Measurements from ENCODE around the gene TMEM174. TPM values are rescaled to one million over a fixed set of nuclear protein-coding genes. Genes with fewer than 3 reads are reported as not detected.
"Not testable (repeated sequence)": the region's sequence is repeated elsewhere in the genome, so short reads cannot be mapped to it uniquely, and the experiment has no call there.

The TMEM174 gene
- total RNA-seq, 1 donor from 2014 or later: not detected

DNA sequence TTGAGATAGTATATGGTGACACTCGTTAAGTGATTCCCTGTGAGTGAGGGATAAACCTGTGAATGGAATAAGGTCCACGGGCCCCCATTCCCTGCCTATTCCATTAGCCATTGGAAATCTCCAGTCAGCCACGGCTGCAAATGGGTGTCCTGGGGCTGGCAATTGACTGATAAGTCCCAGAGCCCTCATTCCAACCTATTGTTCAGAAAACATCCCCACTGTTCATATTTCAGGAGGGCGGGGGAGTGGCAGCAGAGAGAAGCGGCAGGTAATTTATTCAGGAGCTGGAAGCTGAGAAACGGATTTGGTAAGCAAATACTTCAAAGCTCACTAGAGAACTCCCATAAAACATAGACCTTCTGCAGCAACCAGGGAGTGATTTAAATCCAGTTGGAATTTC lies 42.0 kb downstream of the TMEM174 start:
- peaks cover 3% of the 10 kb centered on the region for H3K36me3 Mint-ChIP-seq (ENCODE audit: unreplicated experiment)
- TF ChIP-seq, protein P1, sequence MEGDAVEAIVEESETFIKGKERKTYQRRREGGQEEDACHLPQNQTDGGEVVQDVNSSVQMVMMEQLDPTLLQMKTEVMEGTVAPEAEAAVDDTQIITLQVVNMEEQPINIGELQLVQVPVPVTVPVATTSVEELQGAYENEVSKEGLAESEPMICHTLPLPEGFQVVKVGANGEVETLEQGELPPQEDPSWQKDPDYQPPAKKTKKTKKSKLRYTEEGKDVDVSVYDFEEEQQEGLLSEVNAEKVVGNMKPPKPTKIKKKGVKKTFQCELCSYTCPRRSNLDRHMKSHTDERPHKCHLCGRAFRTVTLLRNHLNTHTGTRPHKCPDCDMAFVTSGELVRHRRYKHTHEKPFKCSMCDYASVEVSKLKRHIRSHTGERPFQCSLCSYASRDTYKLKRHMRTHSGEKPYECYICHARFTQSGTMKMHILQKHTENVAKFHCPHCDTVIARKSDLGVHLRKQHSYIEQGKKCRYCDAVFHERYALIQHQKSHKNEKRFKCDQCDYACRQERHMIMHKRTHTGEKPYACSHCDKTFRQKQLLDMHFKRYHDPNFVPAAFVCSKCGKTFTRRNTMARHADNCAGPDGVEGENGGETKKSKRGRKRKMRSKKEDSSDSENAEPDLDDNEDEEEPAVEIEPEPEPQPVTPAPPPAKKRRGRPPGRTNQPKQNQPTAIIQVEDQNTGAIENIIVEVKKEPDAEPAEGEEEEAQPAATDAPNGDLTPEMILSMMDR (IDR thresholded peaks at IDR 0.05; ENCODE audit: partially characterized antibody, unreplicated experiment): no peak
- H3K27ac Mint-ChIP-seq (ENCODE audit: unreplicated experiment): no peak overlapping the region
- H3K27me3 Mint-ChIP-seq (ENCODE audit: unreplicated experiment): peaks cover 4% of the 10 kb centered on the region
- H3K4me1 Mint-ChIP-seq (ENCODE audit: low read depth, unreplicated experiment): peaks cover 1% of the 10 kb centered on the region
- peaks cover 10% of the 10 kb centered on the region for H3K9me3 Mint-ChIP-seq (ENCODE audit: unreplicated experiment)
- DNase-seq: no peak
- peak overlapping the region; percentile 21 for H3K4me3 Mint-ChIP-seq (ENCODE audit: unreplicated experiment)

DNA sequence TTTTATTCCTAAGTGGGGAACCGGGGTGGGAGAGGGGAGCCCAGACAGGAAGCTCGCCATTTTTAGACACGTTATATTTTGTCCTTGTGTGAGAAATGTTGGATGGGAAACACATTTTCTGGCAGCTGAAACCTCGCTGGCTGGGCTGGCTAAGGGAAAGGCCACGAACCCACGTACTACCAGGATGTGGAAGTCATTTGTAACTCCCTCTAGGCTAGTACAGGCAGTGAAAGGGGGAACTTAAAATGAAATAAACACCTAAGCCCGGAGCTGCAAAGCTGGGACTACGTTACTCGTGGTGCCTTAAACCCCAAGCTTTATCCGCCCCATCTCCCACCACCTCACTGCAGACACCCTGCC lies 42.5 kb downstream of the TMEM174 start:
- TF ChIP-seq, protein P1 (IDR thresholded peaks at IDR 0.05; ENCODE audit: partially characterized antibody, unreplicated experiment): no peak
- Mint-ChIP-seq H3K27me3 (ENCODE audit: unreplicated experiment) (peaks cover 4% of the 10 kb centered on the region), H3K4me3 (ENCODE audit: unreplicated experiment) (peak overlapping the region; percentile 20)

DNA sequence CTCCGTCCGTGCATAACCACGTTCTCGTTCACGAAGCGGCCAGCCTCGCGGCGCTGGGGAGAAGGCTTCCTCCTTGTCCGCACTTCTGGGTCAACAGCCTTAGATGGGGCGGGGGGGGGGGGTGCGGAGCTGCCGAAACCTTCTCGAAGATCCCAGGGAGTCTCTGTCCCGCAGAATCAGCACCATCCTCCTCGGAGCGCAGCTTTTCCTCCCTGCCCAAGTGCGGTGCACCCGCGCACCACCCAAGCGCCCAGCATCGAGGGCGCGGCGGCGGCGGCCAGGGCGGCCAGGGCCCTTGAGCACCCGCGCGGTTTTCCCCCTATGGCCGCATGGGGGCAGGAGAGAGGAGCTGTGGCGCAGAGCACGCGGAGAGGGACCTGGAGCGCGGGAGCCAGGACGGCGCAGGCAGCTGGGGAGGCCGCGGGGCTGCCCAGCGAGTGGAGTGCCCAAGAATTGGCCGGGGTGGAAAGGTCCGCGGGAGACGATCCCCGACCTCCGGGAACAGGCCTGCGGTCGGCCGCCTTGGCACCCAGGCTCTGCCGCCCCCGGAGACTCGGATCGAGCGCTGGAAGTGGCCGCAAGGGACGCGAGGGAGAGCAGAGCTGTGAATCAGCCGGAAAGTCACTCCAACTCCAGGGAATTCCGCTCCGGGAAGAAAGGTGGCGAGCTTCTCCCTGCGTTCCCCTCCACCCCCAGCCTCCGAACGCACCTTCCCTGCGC lies 43.1 kb downstream of the TMEM174 start:
- Mint-ChIP-seq H3K36me3 (ENCODE audit: unreplicated experiment) (no peaks in the 10 kb centered on the region), H3K4me1 (ENCODE audit: low read depth, unreplicated experiment) (peaks cover 1% of the 10 kb centered on the region), H3K4me3 (ENCODE audit: unreplicated experiment) (peak overlapping the region; percentile 52), H3K27me3 (ENCODE audit: unreplicated experiment) (peaks cover 4% of the 10 kb centered on the region), H3K27ac (ENCODE audit: unreplicated experiment) (no peak overlapping the region), H3K9me3 (ENCODE audit: unreplicated experiment) (peaks cover 6% of the 10 kb centered on the region)
- TF ChIP-seq, protein P1 (IDR thresholded peaks at IDR 0.05; ENCODE audit: partially characterized antibody, unreplicated experiment): peak; percentile 93
- DNase-seq: peak; percentile 85

More for the DNA sequence above, 42.5 kb downstream of the TMEM174 start:
- Mint-ChIP-seq H3K27ac (ENCODE audit: unreplicated experiment) (no peak overlapping the region), H3K36me3 (ENCODE audit: unreplicated experiment) (no peaks in the 10 kb centered on the region), H3K4me1 (ENCODE audit: low read depth, unreplicated experiment) (peaks cover 1% of the 10 kb centered on the region), H3K9me3 (ENCODE audit: unreplicated experiment) (peaks cover 8% of the 10 kb centered on the region)
- DNase-seq: no peak

DNA sequence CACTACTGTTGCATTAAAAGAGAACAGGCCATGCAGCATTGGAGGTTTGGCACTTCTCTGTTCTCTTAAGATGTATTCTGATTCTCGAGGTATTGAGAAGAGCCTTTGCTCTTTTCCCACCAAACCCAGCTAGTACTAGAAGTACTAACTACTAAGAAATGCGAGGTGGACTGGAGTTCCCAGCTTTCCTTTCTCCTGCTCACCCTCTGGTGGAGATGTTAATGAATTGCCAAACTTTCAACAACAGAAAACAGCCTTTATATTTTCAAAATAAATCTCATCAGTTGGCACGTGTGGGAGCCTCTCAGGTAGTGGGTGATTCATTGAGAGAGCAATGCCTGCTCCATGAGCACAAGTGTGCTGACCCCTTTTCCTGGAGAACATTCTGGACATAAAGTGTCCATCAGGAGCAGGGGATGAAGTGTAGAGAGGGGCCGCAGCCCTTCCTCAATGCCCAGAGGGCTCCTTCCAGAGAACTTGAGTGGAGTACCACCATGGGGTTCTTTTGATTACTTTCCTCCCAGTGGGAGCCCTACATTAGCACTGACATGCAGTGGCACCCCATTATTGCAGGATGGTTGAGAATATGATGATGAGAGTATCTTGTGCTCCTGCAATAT lies 45.7 kb downstream of the TMEM174 start:
- Mint-ChIP-seq H3K36me3 (ENCODE audit: unreplicated experiment) (no peaks in the 10 kb centered on the region), H3K27ac (ENCODE audit: unreplicated experiment) (no peak overlapping the region), H3K4me3 (ENCODE audit: unreplicated experiment) (no peak overlapping the region), H3K9me3 (ENCODE audit: unreplicated experiment) (peaks cover under 1% of the 10 kb centered on the region), H3K27me3 (ENCODE audit: unreplicated experiment) (peaks cover under 1% of the 10 kb centered on the region), H3K4me1 (ENCODE audit: low read depth, unreplicated experiment) (peaks cover 1% of the 10 kb centered on the region)
- no peak for DNase-seq
- TF ChIP-seq, protein P1 (IDR thresholded peaks at IDR 0.05; ENCODE audit: partially characterized antibody, unreplicated experiment): peak; percentile 47

DNA sequence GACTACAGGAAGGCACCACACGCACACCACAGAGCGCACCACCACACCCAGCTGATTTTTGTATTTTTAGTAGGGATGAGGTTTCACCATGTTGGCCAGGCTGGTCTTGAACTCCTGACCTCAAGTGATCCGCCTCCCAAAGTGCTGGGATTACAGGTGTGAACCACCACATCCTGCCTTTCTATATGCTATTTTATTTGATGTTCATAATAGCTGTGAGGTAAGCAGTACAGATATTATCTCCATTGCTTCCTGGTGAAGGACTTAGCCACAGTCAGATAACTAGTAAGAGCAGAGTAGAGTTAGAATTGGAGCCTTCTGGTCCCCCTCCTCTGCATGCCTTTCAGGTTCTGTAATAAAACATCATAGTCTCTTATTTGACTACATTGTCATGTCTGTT lies 46.3 kb downstream of the TMEM174 start:
- H3K4me3 Mint-ChIP-seq (ENCODE audit: unreplicated experiment); H3K4me1 Mint-ChIP-seq (ENCODE audit: low read depth, unreplicated experiment); H3K27ac Mint-ChIP-seq (ENCODE audit: unreplicated experiment); H3K9me3 Mint-ChIP-seq (ENCODE audit: unreplicated experiment); DNase-seq; H3K36me3 Mint-ChIP-seq (ENCODE audit: unreplicated experiment); H3K27me3 Mint-ChIP-seq (ENCODE audit: unreplicated experiment): not testable (repeated sequence)
